A673 (cell line): Measurements from ENCODE around the gene DEFB112.

Experiments used
- CTCF ChIP-seq: fragments of 300-800, 200-600 bp; sonication (generic); conservative IDR thresholded peaks from 2 replicates; pipeline ENCODE4 v1.5.1; 2017; ENCODE audit warnings: low read depth, mild to moderate bottlenecking, antibody characterized with exemption, low read length, moderate library complexity, mixed read lengths
- EZH2 ChIP-seq: fragments of 200-600 bp; sonication (generic); IDR thresholded peaks from 2 replicates; pipeline ENCODE4 v1.6.1; 2017; ENCODE audit warnings: borderline replicate concordance, low read depth, mild to moderate bottlenecking, mixed read lengths, antibody characterized with exemption, low read length; ENCODE audit not compliant: poor library complexity, severe bottlenecking

DNA sequence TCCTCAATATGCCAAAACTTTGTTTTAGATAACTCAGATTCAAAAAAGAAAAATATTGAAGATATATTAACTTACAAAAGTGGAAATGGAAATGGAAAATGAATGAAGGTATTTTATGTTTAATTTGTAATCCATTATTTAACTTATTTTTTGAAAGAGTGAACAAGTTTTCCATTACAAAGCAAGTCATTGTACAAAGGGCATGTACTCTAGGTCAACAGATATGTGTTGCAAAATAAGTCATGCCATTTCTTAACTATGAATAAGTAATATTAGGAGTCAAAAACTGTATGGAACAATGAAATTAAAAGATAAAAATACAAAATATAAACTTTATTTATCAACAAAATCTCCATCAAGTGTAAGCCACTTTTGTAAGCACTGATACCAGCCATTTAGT, 54.5 kb downstream of the DEFB112 start:
- TF ChIP-seq CTCF (no peak), EZH2 (no peak)
